GM12873 (cell line): ENCODE data around the gene ANKRD44.

Source experiments
- TF ChIP-seq, protein P1 (sequence below): IDR thresholded peaks from 2 replicates; pipeline ENCODE4 v1.5.1; 2012; ENCODE audit warnings: low read depth, mild to moderate bottlenecking, moderate library complexity, low read length, control low read depth; ENCODE audit not compliant: insufficient read depth; ENCODE audit errors: missing control alignments

Gene ANKRD44

GRCh38 chr2:197284956-197285355 lies 25.6 kb downstream of the ANKRD44 start:
- TF ChIP-seq, protein P1, sequence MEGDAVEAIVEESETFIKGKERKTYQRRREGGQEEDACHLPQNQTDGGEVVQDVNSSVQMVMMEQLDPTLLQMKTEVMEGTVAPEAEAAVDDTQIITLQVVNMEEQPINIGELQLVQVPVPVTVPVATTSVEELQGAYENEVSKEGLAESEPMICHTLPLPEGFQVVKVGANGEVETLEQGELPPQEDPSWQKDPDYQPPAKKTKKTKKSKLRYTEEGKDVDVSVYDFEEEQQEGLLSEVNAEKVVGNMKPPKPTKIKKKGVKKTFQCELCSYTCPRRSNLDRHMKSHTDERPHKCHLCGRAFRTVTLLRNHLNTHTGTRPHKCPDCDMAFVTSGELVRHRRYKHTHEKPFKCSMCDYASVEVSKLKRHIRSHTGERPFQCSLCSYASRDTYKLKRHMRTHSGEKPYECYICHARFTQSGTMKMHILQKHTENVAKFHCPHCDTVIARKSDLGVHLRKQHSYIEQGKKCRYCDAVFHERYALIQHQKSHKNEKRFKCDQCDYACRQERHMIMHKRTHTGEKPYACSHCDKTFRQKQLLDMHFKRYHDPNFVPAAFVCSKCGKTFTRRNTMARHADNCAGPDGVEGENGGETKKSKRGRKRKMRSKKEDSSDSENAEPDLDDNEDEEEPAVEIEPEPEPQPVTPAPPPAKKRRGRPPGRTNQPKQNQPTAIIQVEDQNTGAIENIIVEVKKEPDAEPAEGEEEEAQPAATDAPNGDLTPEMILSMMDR: no peak

GRCh38 chr2:197281421-197281820 lies 29.2 kb downstream of the ANKRD44 start:
- TF ChIP-seq, protein P1: no peak

DNA sequence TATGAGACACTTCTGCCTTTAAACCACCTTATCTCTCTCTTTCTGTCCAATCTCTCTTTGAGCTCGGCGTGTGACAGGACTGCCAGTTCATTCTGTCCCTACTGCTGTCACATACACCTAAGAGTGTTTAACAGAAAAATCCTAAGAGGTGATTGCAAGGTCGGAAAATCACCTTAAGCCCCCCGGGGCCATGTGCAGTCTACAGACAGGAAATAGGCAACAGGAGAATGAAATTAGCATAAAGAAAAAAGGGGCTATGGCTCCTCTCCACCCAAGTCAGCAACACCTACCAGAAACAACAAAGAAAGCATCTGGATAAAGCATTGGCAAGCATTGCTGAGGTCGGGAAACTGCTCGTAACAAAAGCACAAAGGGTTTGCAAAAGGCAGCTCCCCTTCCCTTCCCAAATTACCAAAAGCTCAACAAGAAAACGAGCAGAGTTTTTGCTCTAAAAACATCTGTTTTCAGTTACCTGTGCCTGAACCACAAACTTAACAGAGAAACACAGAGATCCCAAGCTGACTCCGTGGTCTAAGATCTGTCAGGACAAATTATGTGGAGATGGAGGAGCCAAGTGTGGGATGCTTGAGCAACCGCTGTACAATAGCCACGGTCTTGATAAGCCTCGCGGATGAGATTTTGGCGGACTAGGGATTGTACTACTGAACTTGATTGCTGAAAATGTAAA lies 30.4 kb downstream of the ANKRD44 start:
- TF ChIP-seq, protein P1: no peak

GRCh38 chr2:197278799-197279763 lies 31.5 kb downstream of the ANKRD44 start:
- TF ChIP-seq, protein P1: no peak

DNA sequence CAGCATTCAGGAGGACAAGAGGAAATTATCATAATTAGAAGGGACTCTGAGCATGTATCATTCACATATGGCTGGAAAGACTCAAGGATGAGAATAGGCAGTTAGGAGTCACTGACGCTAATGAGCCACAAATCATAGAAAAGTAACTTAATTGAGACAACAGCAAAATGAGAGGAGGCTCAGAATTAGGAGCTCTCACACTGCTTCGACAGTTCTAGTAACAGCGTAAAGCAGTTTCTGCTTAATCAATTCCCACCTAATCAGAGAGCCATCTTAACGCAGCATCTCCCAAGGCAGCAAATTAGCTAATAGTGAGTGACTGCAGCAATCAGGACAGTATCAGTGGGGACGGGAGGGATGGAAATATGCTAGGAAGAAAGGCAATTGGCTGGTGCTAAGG lies 32.8 kb downstream of the ANKRD44 start:
- TF ChIP-seq, protein P1: no peak

GRCh38 chr2:197276156-197276555 lies 34.4 kb downstream of the ANKRD44 start:
- TF ChIP-seq, protein P1: no peak

- TF ChIP-seq, protein P1: no peak
These were observed 35.6 kb downstream of the ANKRD44 start for GRCh38 chr2:197274937-197275336.
